K562 (cell line): ENCODE measurements around the gene REC8. TPM values are rescaled to one million over a fixed set of nuclear protein-coding genes. Genes with fewer than 3 reads are reported as not detected.

Source experiments
- ARHGAP35 ChIP-seq: fragments of 450-650 bp; IDR thresholded peaks from 2 replicates; pipeline ENCODE4 v1.6.1; 2018; ENCODE audit not compliant: partially characterized antibody
- CBFA2T3 ChIP-seq: fragments of 450-650 bp; IDR thresholded peaks from 2 replicates; pipeline ENCODE4 v1.6.1; 2017
- EGR1 ChIP-seq: fragments of 450-650 bp; conservative IDR thresholded peaks from 2 replicates; pipeline ENCODE4 v1.6.1; 2017; ENCODE audit warnings: mild to moderate bottlenecking
- HLTF ChIP-seq: fragments of 450-650 bp; IDR thresholded peaks from 2 replicates; pipeline ENCODE4 v1.6.1; 2016
- IRF2 ChIP-seq: sonication (generic); formaldehyde crosslinking; IDR thresholded peaks from 2 replicates; pipeline ENCODE4 v1.8.1; 2022; ENCODE audit warnings: mild to moderate bottlenecking, missing genetic modification reagents
- KAT2B ChIP-seq: IDR thresholded peaks from one replicate; pipeline ENCODE4 v1.6.1; 2012; ENCODE audit warnings: low read depth, mild to moderate bottlenecking, control low read depth, inconsistent platforms, low read length, moderate library complexity
- KHSRP ChIP-seq: fragments of 450-650 bp; IDR thresholded peaks from 2 replicates; pipeline ENCODE4 v1.6.1; 2017
- KLF6 ChIP-seq: fragments of 250-450 bp; sonication (Bioruptor Pico); IDR thresholded peaks from 2 replicates; pipeline ENCODE4 v1.4.0; 2020; ENCODE audit warnings: mild to moderate bottlenecking, moderate library complexity, borderline replicate concordance
- PHTF2 ChIP-seq: fragments of 250-450 bp; sonication (Bioruptor Pico); IDR thresholded peaks from 2 replicates; pipeline ENCODE4 v1.5.0; 2021; ENCODE audit warnings: mild to moderate bottlenecking
- PRMT5 ChIP-seq: sonication (generic); formaldehyde crosslinking; IDR thresholded peaks from 2 replicates; pipeline ENCODE4 v1.5.0; 2020; ENCODE audit warnings: missing genetic modification reagents
- RBM14 ChIP-seq: fragments of 200-400 bp; formaldehyde crosslinking; IDR thresholded peaks from 2 replicates; pipeline ENCODE4 v1.6.1; 2018; ENCODE audit warnings: low read depth, mild to moderate bottlenecking, low read length, moderate library complexity, borderline replicate concordance; ENCODE audit not compliant: insufficient read depth
- SIN3A ChIP-seq, 2 experiments: fragments of 150-350 bp in 1 of 2; IDR thresholded peaks; 2 replicates each; pipeline ENCODE4 v1.6.1; 2011 to 2016; ENCODE audit warnings: borderline replicate concordance in 2 of 2, low read depth in 2 of 2, low read length in 2 of 2, mild to moderate bottlenecking in 2 of 2, moderate library complexity in 2 of 2; ENCODE audit not compliant: control insufficient read depth in 1 of 2
- SNAPC5 ChIP-seq: fragments of 250-450 bp; sonication (Bioruptor Pico); IDR thresholded peaks from 2 replicates; pipeline ENCODE4 v1.8.0; 2021; ENCODE audit warnings: moderate library complexity, mild to moderate bottlenecking, inconsistent platforms
- TRIM28 ChIP-seq: fragments of 450-650 bp; IDR thresholded peaks from 2 replicates; pipeline ENCODE4 v1.6.1; 2017
- ZNF124 ChIP-seq: sonication (generic); formaldehyde crosslinking; IDR thresholded peaks from 2 replicates; pipeline ENCODE4 v1.8.1; 2022; ENCODE audit warnings: missing genetic modification reagents
- ZNF778 ChIP-seq: fragments of 450-650 bp; formaldehyde crosslinking; IDR thresholded peaks from 2 replicates; pipeline ENCODE4 v1.4.0; 2020; ENCODE audit warnings: mild to moderate bottlenecking, moderate library complexity
- polyA plus RNA-seq, 8 experiments: library from polyadenylated mRNA; depleted of rRNA in 4 of 8; stranded (reverse) in 5 of 8; unstranded in 3 of 8; fragments of >200 nt; fragmentation: Nextera tagmentation in 2 of 8; fragmentation: Illumina TruSeq in 1 of 8; extraction: Ambion mirVana in 2 of 8; extraction: Trizol in 1 of 8; gene quantifications; 2 replicates each; pipeline versions ENCODE4 v1.2.1 to v1.2.3, GENCODE V29; 2011 to 2014; ENCODE audit warnings: inconsistent platforms in 1 of 8, missing spikeins in 1 of 8
- total RNA-seq, 7 experiments: library from RNA; depleted of rRNA in 6 of 7; stranded (reverse); fragments of >200 nt in 6 of 7; fragmentation: Illumina TruSeq in 2 of 7; extraction: Trizol in 2 of 7; gene quantifications; 2 replicates each; pipeline versions ENCODE4 v1.2.1 to v1.2.3, GENCODE V29; 2011 to 2021; ENCODE audit warnings: low replicate concordance in 1 of 7
- TF ChIP-seq, protein P1 (sequence below), 2 experiments: IDR thresholded peaks; 2 replicates each; pipeline ENCODE4 v1.6.1; 2012; ENCODE audit warnings: improper control_type of control experiment in 2 of 2, low read depth in 2 of 2, low read length in 2 of 2, borderline replicate concordance in 1 of 2

Gene REC8
- total and polyA plus RNA-seq, 9 of the 15 experiments (the other 6 are each of a cell fraction or from before 2014, with no cell fraction given), result 0.11 to 2.5 (median 0.85) TPM

DNA sequence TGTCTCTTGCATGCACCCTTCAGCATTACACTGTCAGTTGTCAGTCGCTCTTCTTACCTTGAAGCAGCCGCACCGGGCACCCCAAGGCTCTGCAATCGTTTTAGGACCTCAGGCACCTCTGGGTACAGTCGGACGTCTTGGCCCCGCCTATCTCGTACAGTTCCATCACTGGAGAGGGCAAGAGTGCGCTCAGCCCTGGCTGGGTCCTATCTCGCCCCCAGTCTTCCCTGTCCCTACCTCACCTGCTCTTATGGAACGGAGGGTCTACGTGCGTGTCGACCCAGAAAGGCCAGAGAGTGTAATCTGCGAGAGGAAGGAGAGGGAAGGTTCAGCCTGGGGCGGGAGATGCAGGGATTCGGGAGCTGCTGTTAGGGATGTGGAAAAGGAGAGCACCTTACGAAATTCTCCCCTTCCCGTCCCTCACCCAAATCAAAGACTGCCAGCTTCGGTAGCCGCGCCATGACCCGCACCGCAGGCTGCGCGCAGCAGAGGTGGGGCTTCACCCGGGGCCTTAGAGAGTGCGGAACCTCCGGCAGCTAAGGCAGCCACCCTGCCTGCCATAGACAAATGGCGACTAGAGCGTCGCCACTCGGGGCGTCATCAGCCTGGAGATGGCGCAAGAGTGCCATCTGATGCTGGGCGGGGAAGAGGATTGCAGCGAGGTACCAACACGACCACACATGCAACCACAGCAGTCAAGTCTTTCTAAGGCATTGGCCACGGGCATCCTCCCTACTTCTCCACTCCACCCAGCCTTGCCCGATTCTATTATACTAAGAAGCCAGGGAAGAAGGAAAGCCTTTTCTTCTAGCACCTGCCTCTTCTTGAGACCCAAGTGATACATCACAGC is 43.8 kb downstream of the REC8 start, which contains the start of gene MDP1 (continued):
- TF ChIP-seq KAT2B, result no peak
- no peak for TF ChIP-seq ARHGAP35
- TF ChIP-seq ZNF124 (CRISPR knock-in tag), result no peak
- TF ChIP-seq SNAPC5, result no peak
- no peak for TF ChIP-seq IRF2 (CRISPR knock-in tag)
- TF ChIP-seq PRMT5 (CRISPR knock-in tag), result no peak
- TF ChIP-seq EGR1, result no peak
- no peak for TF ChIP-seq HLTF
- no peak for TF ChIP-seq RBM14
- no peak for TF ChIP-seq PHTF2 (CRISPR knock-in tag)
- peak in 1 of 2 experiments; percentile 69; a peak in 1 of 4 replicates for TF ChIP-seq SIN3A (IDR thresholded peaks at IDR 0.05; ENCODE audit: borderline replicate concordance in 2 of 2, control insufficient read depth in 1 of 2, low read depth in 2 of 2, low read length in 2 of 2)
- no peak for TF ChIP-seq ZNF778 (CRISPR knock-in tag)
- no peak for TF ChIP-seq CBFA2T3
- TF ChIP-seq KLF6 (CRISPR knock-in tag), result no peak
- peak; percentile 45; the same call in 1 of the 2 replicates for TF ChIP-seq TRIM28
- no peak for TF ChIP-seq KHSRP
- TF ChIP-seq, protein P1, sequence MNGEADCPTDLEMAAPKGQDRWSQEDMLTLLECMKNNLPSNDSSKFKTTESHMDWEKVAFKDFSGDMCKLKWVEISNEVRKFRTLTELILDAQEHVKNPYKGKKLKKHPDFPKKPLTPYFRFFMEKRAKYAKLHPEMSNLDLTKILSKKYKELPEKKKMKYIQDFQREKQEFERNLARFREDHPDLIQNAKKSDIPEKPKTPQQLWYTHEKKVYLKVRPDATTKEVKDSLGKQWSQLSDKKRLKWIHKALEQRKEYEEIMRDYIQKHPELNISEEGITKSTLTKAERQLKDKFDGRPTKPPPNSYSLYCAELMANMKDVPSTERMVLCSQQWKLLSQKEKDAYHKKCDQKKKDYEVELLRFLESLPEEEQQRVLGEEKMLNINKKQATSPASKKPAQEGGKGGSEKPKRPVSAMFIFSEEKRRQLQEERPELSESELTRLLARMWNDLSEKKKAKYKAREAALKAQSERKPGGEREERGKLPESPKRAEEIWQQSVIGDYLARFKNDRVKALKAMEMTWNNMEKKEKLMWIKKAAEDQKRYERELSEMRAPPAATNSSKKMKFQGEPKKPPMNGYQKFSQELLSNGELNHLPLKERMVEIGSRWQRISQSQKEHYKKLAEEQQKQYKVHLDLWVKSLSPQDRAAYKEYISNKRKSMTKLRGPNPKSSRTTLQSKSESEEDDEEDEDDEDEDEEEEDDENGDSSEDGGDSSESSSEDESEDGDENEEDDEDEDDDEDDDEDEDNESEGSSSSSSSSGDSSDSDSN (IDR thresholded peaks at IDR 0.05; ENCODE audit: borderline replicate concordance in 1 of 2, low read depth in 2 of 2, low read length in 2 of 2), result peak in 1 of 2 experiments; percentile 53; a peak in 1 of 4 replicates
